ENCODE results near the gene LRRC39. TPM values are rescaled to one million over a fixed set of nuclear protein-coding genes. Genes with fewer than 3 reads are reported as not detected.

The LRRC39 gene
- total and polyA plus RNA-seq, 12 donors, result 13.9 to 355 (median 135) TPM

- no peak for DNase-seq
- H3K36me3 ChIP-seq, result peaks cover 0 to 5% (median 0%) of the 10 kb centered on the region in 9 donors
- H3K27me3 ChIP-seq, result no peaks in the 10 kb centered on the region
- peaks cover 5 to 41% (median 27%) of the 10 kb centered on the region in 9 donors for H3K4me1 ChIP-seq
- H3K9me3 ChIP-seq, result no peaks in the 10 kb centered on the region
- H3K27ac ChIP-seq, result no peak overlapping the region
- intact Hi-C loops (cut with DNase I), result loop anchor here in 6 of 10 donors (2.0 to 10.0 kb wide), 12 partner anchors 94 to 766 kb away; partner anchors contain the start of genes RTCA (in 2 of the 6), CDC14A (in 1 of the 6) and SLC30A7 (in 1 of the 6)
- ATAC-seq, result no peak
- H3K4me3 ChIP-seq, result peak overlapping the region in 4 of 10 donors; percentile 65 to 93 (median 83)
- WGBS, 2 donors, result 79 to 81% methylated on average over 8 of the region's 8 CpGs
- TF ChIP-seq CTCF (IDR thresholded peaks at IDR 0.05), result no peak
Observed at GRCh38 chr1:100131623-100132022, 46.4 kb downstream of the LRRC39 start.

GRCh38 chr1:100130552-100131077 lies 47.4 kb downstream of the LRRC39 start:
- intact Hi-C loops (cut with DNase I), result loop anchor here in 6 of 10 donors (5.0 to 10.0 kb wide), 11 partner anchors 93 to 767 kb away; partner anchors contain the start of genes RTCA (in 2 of the 6), CDC14A (in 1 of the 6) and SLC30A7 (in 1 of the 6)
- ATAC-seq, result no peak
- TF ChIP-seq CTCF (IDR thresholded peaks at IDR 0.05), result no peak
- Histone ChIP-seq H3K27me3 (no peaks in the 10 kb centered on the region), H3K27ac (no peak overlapping the region), H3K4me1 (peaks cover 5 to 39% (median 27%) of the 10 kb centered on the region in 9 donors), H3K9me3 (no peaks in the 10 kb centered on the region), H3K4me3 (no peak overlapping the region), H3K36me3 (no peaks in the 10 kb centered on the region)
- DNase-seq, result no peak
- WGBS, 2 donors, result 71 to 78% methylated on average over 5 of the region's 5 CpGs

DNA sequence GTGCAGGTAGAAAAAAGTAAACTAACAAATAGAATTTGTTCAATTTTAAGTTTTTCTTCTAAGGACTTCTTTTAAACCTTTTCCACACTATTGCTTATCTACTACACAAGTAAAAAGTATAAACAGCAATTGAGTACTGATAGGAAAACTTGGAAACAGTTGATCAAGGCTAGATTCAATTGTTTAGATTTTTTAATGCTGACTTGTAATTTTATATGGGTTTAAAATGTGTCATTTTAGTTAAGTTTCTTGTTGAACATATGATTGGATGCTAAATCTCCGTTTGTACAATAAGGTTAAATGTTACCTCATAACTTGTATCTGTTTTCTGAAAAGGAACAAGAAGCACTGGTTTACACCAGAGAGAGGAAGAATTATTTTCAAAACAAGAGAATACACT lies 50.8 kb downstream of the LRRC39 start:
- H3K27me3 ChIP-seq, result no peaks in the 10 kb centered on the region
- no peak for TF ChIP-seq CTCF (IDR thresholded peaks at IDR 0.05)
- WGBS, 2 donors, result 68 to 73% methylated on average over 1 of the region's 1 CpG
- intact Hi-C loops (cut with DNase I), result no loop called here
- H3K9me3 ChIP-seq, result no peaks in the 10 kb centered on the region
- H3K4me3 ChIP-seq, result no peak overlapping the region
- peaks cover 0 to 16% (median 6%) of the 10 kb centered on the region in 9 donors for H3K4me1 ChIP-seq
- no peak for ATAC-seq
- no peak overlapping the region for H3K27ac ChIP-seq
- H3K36me3 ChIP-seq, result no peaks in the 10 kb centered on the region
- no peak for DNase-seq

DNA sequence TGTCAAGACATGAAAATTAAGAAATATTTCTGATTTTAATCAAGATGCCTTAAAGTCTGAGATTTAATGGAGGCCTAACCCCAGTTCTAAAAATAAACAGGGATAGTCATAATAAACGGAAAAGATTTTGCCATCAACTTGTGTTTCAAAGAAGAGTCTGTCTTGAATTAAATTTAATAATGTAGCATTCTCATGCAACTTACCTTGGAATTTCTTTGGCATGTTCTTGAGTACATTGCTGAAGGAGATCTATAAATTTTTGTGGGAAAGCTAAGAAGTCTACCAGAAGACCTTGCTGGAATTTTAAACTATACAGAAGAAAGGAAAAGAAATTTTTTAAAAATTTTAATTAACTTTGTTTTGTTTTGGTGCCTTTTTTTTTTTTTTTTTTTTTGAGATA lies 55.9 kb downstream of the LRRC39 start:
- Histone ChIP-seq H3K9me3 (no peaks in the 10 kb centered on the region), H3K27me3 (no peaks in the 10 kb centered on the region), H3K4me1 (no peaks in the 10 kb centered on the region), H3K4me3 (no peak overlapping the region), H3K36me3 (peaks cover 0 to 25% (median 3%) of the 10 kb centered on the region in 9 donors), H3K27ac (no peak overlapping the region)
- TF ChIP-seq CTCF (IDR thresholded peaks at IDR 0.05), result no peak
- no peak for DNase-seq
- WGBS, 2 donors, result 85 to 89% methylated on average over 1 of the region's 1 CpG
- no peak for ATAC-seq
- intact Hi-C loops (cut with DNase I), result no loop called here

All from heart right ventricle (tissue), 16 donors.